Neural cell (in vitro differentiated cells): ENCODE data around the gene UNKL.

Experiments
- EP300 ChIP-seq: fragments of 450-650 bp; conservative IDR thresholded peaks from 2 replicates; pipeline ENCODE4 v1.6.1; 2014; ENCODE audit warnings: antibody characterized with exemption, mild to moderate bottlenecking, moderate library complexity; ENCODE audit not compliant: poor library complexity, severe bottlenecking
- EZH2 ChIP-seq: fragments of 200-600, 300-800 bp; shearing (Covaris generic), sonication (generic); IDR thresholded peaks from 2 replicates; pipeline ENCODE4 v1.6.1; 2014; ENCODE audit warnings: antibody characterized with exemption, low read length, borderline replicate concordance, mild to moderate bottlenecking; ENCODE audit not compliant: insufficient read depth, poor library complexity, severe bottlenecking
- TF ChIP-seq, protein P1 (sequence below): fragments of 450-650 bp; IDR thresholded peaks from 2 replicates; pipeline ENCODE4 v1.5.1; 2014; ENCODE audit warnings: antibody characterized with exemption, mild to moderate bottlenecking, moderate library complexity; ENCODE audit not compliant: poor library complexity, severe bottlenecking

DNA sequence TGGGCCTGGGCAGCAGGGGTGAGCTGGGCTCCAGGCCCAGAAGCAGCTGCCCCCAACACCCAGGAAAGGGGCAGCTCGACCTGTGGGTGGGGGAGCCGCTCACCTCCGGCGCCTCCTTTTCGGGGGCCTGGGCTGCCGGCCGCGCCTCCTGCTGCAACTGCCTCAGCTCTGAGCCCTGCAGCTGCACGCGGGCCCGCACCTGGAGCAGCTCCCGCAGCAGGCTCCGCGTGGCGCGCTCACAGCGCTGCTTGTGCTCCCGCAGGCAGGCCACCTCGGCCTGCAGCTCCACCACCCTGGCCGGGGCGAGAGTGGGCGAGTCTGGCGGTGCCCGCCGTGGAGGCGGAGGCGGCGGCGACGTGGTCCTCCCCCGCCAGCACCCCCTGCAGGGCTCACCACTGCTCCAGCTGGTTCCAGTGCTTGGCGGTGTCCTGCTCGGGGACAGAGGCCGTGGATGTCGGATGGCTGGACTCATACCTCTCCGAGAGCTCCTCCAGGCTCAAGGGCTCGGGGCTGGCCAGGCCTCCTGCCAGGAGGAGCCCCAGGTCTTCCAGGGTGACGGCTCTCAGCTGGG is 29.0 kb upstream of the UNKL start:
- TF ChIP-seq EP300 = no peak
- TF ChIP-seq, protein P1, sequence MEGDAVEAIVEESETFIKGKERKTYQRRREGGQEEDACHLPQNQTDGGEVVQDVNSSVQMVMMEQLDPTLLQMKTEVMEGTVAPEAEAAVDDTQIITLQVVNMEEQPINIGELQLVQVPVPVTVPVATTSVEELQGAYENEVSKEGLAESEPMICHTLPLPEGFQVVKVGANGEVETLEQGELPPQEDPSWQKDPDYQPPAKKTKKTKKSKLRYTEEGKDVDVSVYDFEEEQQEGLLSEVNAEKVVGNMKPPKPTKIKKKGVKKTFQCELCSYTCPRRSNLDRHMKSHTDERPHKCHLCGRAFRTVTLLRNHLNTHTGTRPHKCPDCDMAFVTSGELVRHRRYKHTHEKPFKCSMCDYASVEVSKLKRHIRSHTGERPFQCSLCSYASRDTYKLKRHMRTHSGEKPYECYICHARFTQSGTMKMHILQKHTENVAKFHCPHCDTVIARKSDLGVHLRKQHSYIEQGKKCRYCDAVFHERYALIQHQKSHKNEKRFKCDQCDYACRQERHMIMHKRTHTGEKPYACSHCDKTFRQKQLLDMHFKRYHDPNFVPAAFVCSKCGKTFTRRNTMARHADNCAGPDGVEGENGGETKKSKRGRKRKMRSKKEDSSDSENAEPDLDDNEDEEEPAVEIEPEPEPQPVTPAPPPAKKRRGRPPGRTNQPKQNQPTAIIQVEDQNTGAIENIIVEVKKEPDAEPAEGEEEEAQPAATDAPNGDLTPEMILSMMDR = no peak
- TF ChIP-seq EZH2 = no peak
